ENCODE results near the gene HERC2. TPM values are rescaled to one million over a fixed set of nuclear protein-coding genes. Genes with fewer than 3 reads are reported as not detected.

The HERC2 gene
- total and polyA plus RNA-seq, 2 of the 8 experiments (the other 6 are each of a cell fraction or from before 2014, with no cell fraction given) = 83.0 to 88.7 TPM

DNA sequence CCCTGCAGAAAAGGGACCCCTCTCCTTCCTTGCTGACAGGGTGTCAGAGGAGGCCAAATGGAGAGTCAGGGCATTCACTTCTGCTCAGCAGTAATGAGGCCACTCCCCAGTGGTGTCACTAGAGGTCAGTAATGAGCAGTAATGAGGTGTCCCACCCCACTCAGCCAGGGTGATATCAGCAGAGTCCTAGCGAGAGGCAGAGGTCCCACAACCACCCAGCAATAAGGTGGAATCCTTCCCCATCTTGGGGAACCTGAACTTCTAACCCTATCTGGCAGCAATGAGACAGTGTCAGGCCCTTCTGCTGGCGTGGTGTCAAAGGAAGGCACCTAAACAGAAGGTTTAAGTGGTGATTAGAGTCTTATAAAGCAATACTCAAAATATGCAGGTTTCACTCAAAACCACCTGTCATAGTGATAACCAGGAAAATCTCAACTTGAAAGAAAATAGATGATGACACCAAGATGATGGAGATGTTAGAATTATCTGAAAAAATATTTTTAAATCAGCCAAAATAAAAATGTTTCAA is 235.7 kb downstream of the HERC2 start:
- TF ChIP-seq SP4 (IDR thresholded peaks at IDR 0.05; ENCODE audit: low read length) = no peak
- TF ChIP-seq SAP30 (IDR thresholded peaks at IDR 0.05; ENCODE audit: insufficient read depth, insufficient replicate concordance, low read length) = no peak
- TF ChIP-seq RAD21 (IDR thresholded peaks at IDR 0.05 in 1 of 2, conservative IDR thresholded peaks at IDR 0.05 in 1 of 2; ENCODE audit: low read depth in 2 of 2, low read length in 2 of 2) = peak; percentile 68 to 74
- no peak for TF ChIP-seq USF2 (IDR thresholded peaks at IDR 0.05; ENCODE audit: low read length)
- peak; percentile 79 to 91 (median 79) for TF ChIP-seq CTCF (IDR thresholded peaks at IDR 0.05; ENCODE audit: control extremely low read depth in 1 of 3, insufficient read depth in 1 of 3, low read depth in 1 of 3, low read length in 3 of 3)
- no peak for TF ChIP-seq TEAD4 (IDR thresholded peaks at IDR 0.05; ENCODE audit: low read depth, low read length)
- Histone ChIP-seq H3K36me3 (ENCODE audit: control insufficient read depth in 2 of 4, insufficient read depth in 4 of 4, low read length in 3 of 4) (no peaks in the 10 kb centered on the region), H3K4ac (replicated peaks; ENCODE audit: insufficient read length, low read depth, low read length) (no peak overlapping the region), H3K4me3 (ENCODE audit: extremely low read depth in 1 of 4, insufficient read depth in 2 of 4, low read depth in 3 of 4, low read length in 4 of 4) (no peak overlapping the region), H3K14ac (ENCODE audit: insufficient read length) (no peak overlapping the region), H3K4me2 (ENCODE audit: insufficient read depth in 1 of 2, low read depth in 2 of 2, low read length in 2 of 2) (no peak overlapping the region), H4K5ac (ENCODE audit: insufficient read length, low read depth, low read length) (no peak overlapping the region), H2BK20ac (ENCODE audit: low read length) (no peak overlapping the region), H4K20me1 (replicated peaks in 1 of 2; ENCODE audit: control insufficient read depth in 1 of 2, insufficient read depth in 2 of 2, low read length in 2 of 2) (no peaks in the 10 kb centered on the region), H4K8ac (ENCODE audit: extremely low read depth, insufficient read depth, low read length) (no peak overlapping the region), H3K9me3 (ENCODE audit: insufficient read depth in 2 of 2, low read depth in 1 of 2, low read length in 1 of 2) (peaks cover 0 to under 1% of the 10 kb centered on the region in 2 experiments; a peak in 1 of 4 replicates), H2BK12ac (ENCODE audit: low read depth, low read length) (no peak overlapping the region), H2BK15ac (ENCODE audit: low read length) (no peak overlapping the region), H3K27me3 (replicated peaks in 1 of 4; ENCODE audit: control insufficient read depth in 3 of 4, extremely low read depth in 1 of 4, insufficient read depth in 3 of 4, low read length in 3 of 4) (no peaks in the 10 kb centered on the region), H3K4me1 (replicated peaks in 1 of 4; ENCODE audit: control insufficient read depth in 3 of 4, insufficient read depth in 4 of 4, low read length in 3 of 4) (no peaks in the 10 kb centered on the region), H3K79me2 (ENCODE audit: control insufficient read depth in 1 of 2, insufficient read depth in 2 of 2, low read length in 2 of 2) (no peaks in the 10 kb centered on the region), H4K91ac (replicated peaks; ENCODE audit: insufficient read length, low read length) (no peak overlapping the region), H3K79me1 (ENCODE audit: low read depth, low read length) (no peaks in the 10 kb centered on the region), H3K9ac (replicated peaks in 1 of 4; ENCODE audit: extremely low read depth in 1 of 4, low read depth in 3 of 4, low read length in 3 of 4) (no peak overlapping the region), H2BK5ac (ENCODE audit: low read depth, low read length) (no peak overlapping the region), H2AK5ac (ENCODE audit: low read depth, low read length) (no peak overlapping the region), H2AFZ (ENCODE audit: low read length) (no peak overlapping the region), H2BK120ac (replicated peaks; ENCODE audit: low read depth, low read length) (no peak overlapping the region), H3K23ac (ENCODE audit: insufficient read length) (no peak overlapping the region), H3K23me2 (ENCODE audit: low read depth, low read length) (no peaks in the 10 kb centered on the region), H3K27ac (ENCODE audit: low read depth, low read length) (no peak overlapping the region), H3K18ac (ENCODE audit: extremely low read depth, low read length) (no peak overlapping the region), H3K56ac (replicated peaks; ENCODE audit: insufficient read length, low read depth, low read length) (no peak overlapping the region)
- FAIRE-seq = peak; percentile 94
- peak in 1 of 2 experiments; percentile 76 for DNase-seq (ENCODE audit: low read depth in 1 of 2, low spot score in 2 of 2)
- 29% methylated on average over 2 of the region's 2 CpGs; no CpG with 5 or more reads in 1 of the 2 experiments for WGBS, 2 experiments (ENCODE audit: extremely low coverage in 1 of 2, insufficient coverage in 1 of 2, insufficient read length in 1 of 2, insufficient replicate concordance in 2 of 2, low coverage in 1 of 2, low lambda C conversion rate in 2 of 2, missing lambda C conversion rate in 1 of 2)
- CTCF ChIA-PET (ENCODE audit: partially characterized antibody) = interaction anchor here (1.9 kb wide), 1 partner anchor 12 kb away, joined by 9 read pairs; the partner anchor contains the start of gene OCA2
- POLR2A ChIA-PET (ENCODE audit: partially characterized antibody) = no interaction called here
